Neural cell (in vitro differentiated cells): ENCODE measurements around the gene ACTA2. TPM values are rescaled to one million over a fixed set of nuclear protein-coding genes. Genes with fewer than 3 reads are reported as not detected.

Source experiments
- H2AFZ ChIP-seq: fragments of 200-600, 300-800 bp; sonication (generic), shearing (Covaris generic); 2 replicates; pipeline ENCODE4 v1.6.0; 2014; ENCODE audit warnings: low read depth, mild to moderate bottlenecking, antibody characterized with exemption, low read length, moderate library complexity
- H3F3A ChIP-seq: fragments of 200-600 bp; shearing (Covaris generic); 2 replicates; pipeline ENCODE4 v1.6.1; 2016; ENCODE audit warnings: mild to moderate bottlenecking, moderate library complexity, mixed read lengths, antibody characterized with exemption, low read length; ENCODE audit not compliant: insufficient read depth, poor library complexity, severe bottlenecking
- H3K27ac ChIP-seq: fragments of 200-600, 300-800 bp; sonication (generic), shearing (Covaris generic); 2 replicates; pipeline ENCODE4 v1.5.1; 2014; ENCODE audit warnings: mild to moderate bottlenecking, low read length, moderate library complexity
- H3K27me3 ChIP-seq: fragments of 300-800, 200-600 bp; sonication (generic), shearing (Covaris generic); 2 replicates; pipeline ENCODE4 v1.6.0; 2014; ENCODE audit warnings: mild to moderate bottlenecking, low read depth, low read length, moderate library complexity; ENCODE audit not compliant: insufficient read depth
- H3K36me3 ChIP-seq: fragments of 300-800, 200-600 bp; sonication (generic), shearing (Covaris generic); 2 replicates; pipeline ENCODE4 v1.5.1; 2014; ENCODE audit warnings: mild to moderate bottlenecking, antibody characterized with exemption, low read length, moderate library complexity; ENCODE audit not compliant: insufficient read depth
- H3K4me2 ChIP-seq: fragments of 300-800, 200-600 bp; sonication (generic), shearing (Covaris generic); 2 replicates; pipeline ENCODE4 v1.6.0; 2014; ENCODE audit warnings: mild to moderate bottlenecking, low read length
- H3K4me3 ChIP-seq: fragments of 300-800, 200-600 bp; sonication (generic), shearing (Covaris generic); 2 replicates; pipeline ENCODE4 v1.5.1; 2014; ENCODE audit warnings: mild to moderate bottlenecking, low read length, moderate library complexity
- H3K79me2 ChIP-seq: fragments of 200-600 bp; shearing (Covaris generic); replicated peaks from 2 replicates; pipeline ENCODE4 v1.6.0; 2014; ENCODE audit warnings: mild to moderate bottlenecking, low read length, moderate library complexity; ENCODE audit not compliant: insufficient read depth
- H3K9ac ChIP-seq: fragments of 300-800, 200-600 bp; sonication (generic), shearing (Covaris generic); 2 replicates; pipeline ENCODE4 v1.6.1; 2016; ENCODE audit warnings: mild to moderate bottlenecking, low read length, mixed read lengths
- H3K9me2 ChIP-seq: fragments of 200-600 bp; shearing (Covaris generic); 2 replicates; pipeline ENCODE4 v1.6.1; 2016; ENCODE audit warnings: mild to moderate bottlenecking, low read length, mixed read lengths; ENCODE audit not compliant: insufficient read depth
- H3K9me3 ChIP-seq: fragments of 200-600, 300-800 bp; sonication (generic), shearing (Covaris generic); 2 replicates; pipeline ENCODE4 v1.6.1; 2016; ENCODE audit warnings: mild to moderate bottlenecking, mixed run types, low read length, moderate library complexity, mixed read lengths
- H4K20me1 ChIP-seq: fragments of 200-600 bp; shearing (Covaris generic); 2 replicates; pipeline ENCODE4 v1.6.1; 2016; ENCODE audit warnings: mild to moderate bottlenecking, mixed run types; ENCODE audit not compliant: insufficient read depth
- CTCF ChIP-seq: fragments of 450-650 bp; IDR thresholded peaks from 2 replicates; pipeline ENCODE4 v1.5.1; 2014; ENCODE audit warnings: antibody characterized with exemption, mild to moderate bottlenecking, moderate library complexity; ENCODE audit not compliant: poor library complexity, severe bottlenecking
- EP300 ChIP-seq: fragments of 450-650 bp; conservative IDR thresholded peaks from 2 replicates; pipeline ENCODE4 v1.6.1; 2014; ENCODE audit warnings: antibody characterized with exemption, mild to moderate bottlenecking, moderate library complexity; ENCODE audit not compliant: poor library complexity, severe bottlenecking
- EZH2 ChIP-seq: fragments of 200-600, 300-800 bp; shearing (Covaris generic), sonication (generic); IDR thresholded peaks from 2 replicates; pipeline ENCODE4 v1.6.1; 2014; ENCODE audit warnings: antibody characterized with exemption, low read length, borderline replicate concordance, mild to moderate bottlenecking; ENCODE audit not compliant: insufficient read depth, poor library complexity, severe bottlenecking
- MXI1 ChIP-seq: fragments of 450-650 bp; conservative IDR thresholded peaks from 2 replicates; pipeline ENCODE4 v1.6.1; 2014; ENCODE audit warnings: antibody characterized with exemption, mild to moderate bottlenecking; ENCODE audit not compliant: poor library complexity, severe bottlenecking
- POLR2AphosphoS5 ChIP-seq: IDR thresholded peaks from 2 replicates; pipeline ENCODE4 v1.6.1; 2012
- RAD21 ChIP-seq: fragments of 450-650 bp; conservative IDR thresholded peaks from 2 replicates; pipeline ENCODE4 v1.6.1; 2014; ENCODE audit warnings: antibody characterized with exemption, mild to moderate bottlenecking, moderate library complexity
- REST ChIP-seq: IDR thresholded peaks from 2 replicates; pipeline ENCODE4 v1.6.1; 2012; ENCODE audit warnings: borderline replicate concordance
- SMC3 ChIP-seq: fragments of 450-650 bp; conservative IDR thresholded peaks from 2 replicates; pipeline ENCODE4 v1.6.1; 2014; ENCODE audit warnings: antibody characterized with exemption, mild to moderate bottlenecking, moderate library complexity; ENCODE audit not compliant: poor library complexity
- TAF1 ChIP-seq: IDR thresholded peaks from 2 replicates; pipeline ENCODE4 v1.6.1; 2012; ENCODE audit warnings: low read depth
- polyA plus RNA-seq: library from polyadenylated mRNA; depleted of rRNA; stranded (reverse); fragments of >200 nt; gene quantifications from 2 replicates; pipeline ENCODE4 v1.2.3, GENCODE V29; 2014

Gene ACTA2
- polyA plus RNA-seq, 1 donor from 2014 or later: 0.53 TPM

- Histone ChIP-seq H3K79me2 (no peaks in the 10 kb centered on the region), H3K27me3 (peaks cover 27% of the 10 kb centered on the region), H3K4me3 (no peak overlapping the region), H2AFZ (no peak overlapping the region), H3K9ac (no peak overlapping the region), H3K27ac (no peak overlapping the region), H3F3A (no peaks in the 10 kb centered on the region), H3K9me3 (no peaks in the 10 kb centered on the region), H3K9me2 (no peaks in the 10 kb centered on the region), H3K4me2 (no peak overlapping the region), H3K36me3 (no peaks in the 10 kb centered on the region), H4K20me1 (no peaks in the 10 kb centered on the region)
- no peak for TF ChIP-seq SMC3
- TF ChIP-seq EP300: no peak
- no peak for TF ChIP-seq MXI1
- TF ChIP-seq RAD21: no peak
- no peak for TF ChIP-seq REST
- no peak for TF ChIP-seq EZH2
- no peak for TF ChIP-seq CTCF
- TF ChIP-seq POLR2AphosphoS5: no peak
- no peak for TF ChIP-seq TAF1
These were observed 35.3 kb upstream of the ACTA2 start for GRCh38 chr10:88987840-88988239.

GRCh38 chr10:88987243-88987725 lies 34.7 kb upstream of the ACTA2 start:
- TF ChIP-seq SMC3 (no peak), TAF1 (no peak), POLR2AphosphoS5 (no peak), MXI1 (no peak), EZH2 (no peak), REST (no peak), CTCF (no peak), EP300 (no peak), RAD21 (no peak)
- H3K9me3 ChIP-seq: no peaks in the 10 kb centered on the region
- H3K79me2 ChIP-seq: no peaks in the 10 kb centered on the region
- H2AFZ ChIP-seq: no peak overlapping the region
- H3K9me2 ChIP-seq: no peaks in the 10 kb centered on the region
- no peak overlapping the region for H3K4me2 ChIP-seq
- H3F3A ChIP-seq: no peaks in the 10 kb centered on the region
- no peak overlapping the region for H3K4me3 ChIP-seq
- no peaks in the 10 kb centered on the region for H4K20me1 ChIP-seq
- H3K36me3 ChIP-seq: no peaks in the 10 kb centered on the region
- H3K27me3 ChIP-seq: peaks cover 27% of the 10 kb centered on the region
- H3K27ac ChIP-seq: no peak overlapping the region
- no peak overlapping the region for H3K9ac ChIP-seq
